HG03342 (cell line): Measurements from ENCODE around the gene TPM3.
A peak's percentile ranks its signal among the peaks of the same experiment; 100 is the strongest.
"Not testable (repeated sequence)": the region's sequence is repeated elsewhere in the genome, so short reads cannot be mapped to it uniquely, and the experiment has no call there.

Experiments used
- ATAC-seq: cut with Tn5 transposase; IDR thresholded peaks from one replicate; pipeline ENCODE4 v1.9.1; 2021; ENCODE audit warnings: mild to moderate bottlenecking, moderate library complexity; ENCODE audit not compliant: unreplicated experiment

Gene TPM3

DNA sequence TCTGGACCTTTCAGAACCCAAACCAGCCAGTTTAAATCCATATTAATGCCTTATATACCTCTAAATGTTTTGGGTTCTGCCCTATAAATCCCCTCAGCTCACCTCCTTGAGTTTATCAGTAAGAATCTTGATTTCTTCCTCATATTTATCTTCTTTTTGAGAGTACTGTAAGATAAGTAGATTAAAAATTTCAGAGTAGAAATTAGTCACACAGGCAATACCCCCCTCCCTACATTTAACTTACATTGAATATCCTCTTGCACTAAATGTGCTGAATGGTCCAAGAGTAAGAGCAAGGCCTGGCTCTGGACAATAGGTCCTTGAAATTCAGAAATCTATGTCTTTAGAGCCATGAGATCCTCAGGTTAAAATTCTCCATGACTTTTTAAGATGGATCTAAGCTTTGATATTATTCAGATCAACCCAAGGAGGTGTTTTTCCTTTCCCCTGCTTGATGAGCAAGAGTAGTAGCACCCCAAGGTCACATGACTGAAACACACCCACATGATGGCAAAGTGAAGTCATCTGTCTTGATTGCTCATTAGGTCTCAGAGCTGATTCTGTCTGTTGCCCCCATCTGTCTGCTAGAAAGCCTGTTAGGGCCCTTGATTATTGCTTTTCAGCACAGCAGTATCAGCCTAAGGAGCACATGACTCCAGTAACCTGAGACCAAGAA, 21.2 kb downstream of the TPM3 start:
- no peak for ATAC-seq

DNA sequence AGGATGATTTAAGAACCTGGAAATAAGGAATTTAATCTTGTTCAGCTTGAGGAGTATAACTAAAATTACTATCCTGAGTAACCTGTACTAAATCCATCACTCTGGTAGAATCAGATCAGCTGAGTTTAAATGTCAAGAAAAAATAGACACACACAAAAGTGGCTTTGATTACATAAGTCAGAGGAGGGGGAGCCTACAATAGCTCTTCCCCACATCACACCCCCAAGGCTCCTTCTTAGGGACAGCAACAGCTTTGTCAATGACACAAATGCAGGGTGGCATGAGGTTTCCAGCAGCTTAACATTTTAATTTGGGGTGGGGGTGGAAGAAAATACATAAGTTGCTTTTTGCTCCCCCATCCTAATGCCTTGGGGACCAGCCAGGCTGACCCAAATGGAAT, 24.4 kb downstream of the TPM3 start:
- no peak for ATAC-seq

DNA sequence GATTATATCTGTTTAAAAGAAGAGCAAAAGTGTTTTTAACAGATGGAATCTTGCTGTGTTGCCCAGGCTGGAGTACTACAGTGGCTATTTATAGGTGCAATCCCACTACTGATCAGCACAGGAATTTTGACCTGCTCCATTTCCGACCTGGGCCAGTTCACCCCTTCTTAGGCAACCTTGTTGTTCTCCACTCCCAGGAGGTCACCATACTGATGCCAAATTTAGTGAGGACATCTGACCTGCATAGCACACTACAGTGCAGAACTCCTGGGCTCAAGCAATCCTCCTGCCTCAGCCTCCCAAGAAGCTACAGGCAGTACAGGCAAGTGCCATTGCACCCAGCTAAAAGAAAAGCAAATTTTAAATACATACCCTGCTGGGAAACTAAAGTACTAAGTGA, 25.7 kb downstream of the TPM3 start:
- ATAC-seq = no peak

DNA sequence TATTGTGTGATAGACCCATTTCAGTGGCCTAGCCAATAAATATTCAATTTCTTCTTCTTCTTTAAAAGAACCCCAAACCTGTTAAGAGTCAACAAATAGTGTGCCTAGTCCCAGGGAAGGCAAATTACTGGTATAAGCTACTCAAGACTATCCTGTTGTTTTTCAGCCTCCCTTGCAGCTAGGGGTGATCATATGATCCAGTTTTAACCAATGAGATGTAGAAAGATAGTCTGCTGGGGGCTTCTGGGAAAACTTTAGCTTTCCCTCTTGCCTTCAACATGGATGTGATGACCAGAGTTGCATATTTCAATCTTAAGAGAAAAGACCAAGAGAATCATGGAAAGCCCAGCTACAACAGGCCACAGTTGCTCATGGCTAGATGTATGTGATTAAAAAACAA, 32.3 kb downstream of the TPM3 start:
- ATAC-seq = no peak

DNA sequence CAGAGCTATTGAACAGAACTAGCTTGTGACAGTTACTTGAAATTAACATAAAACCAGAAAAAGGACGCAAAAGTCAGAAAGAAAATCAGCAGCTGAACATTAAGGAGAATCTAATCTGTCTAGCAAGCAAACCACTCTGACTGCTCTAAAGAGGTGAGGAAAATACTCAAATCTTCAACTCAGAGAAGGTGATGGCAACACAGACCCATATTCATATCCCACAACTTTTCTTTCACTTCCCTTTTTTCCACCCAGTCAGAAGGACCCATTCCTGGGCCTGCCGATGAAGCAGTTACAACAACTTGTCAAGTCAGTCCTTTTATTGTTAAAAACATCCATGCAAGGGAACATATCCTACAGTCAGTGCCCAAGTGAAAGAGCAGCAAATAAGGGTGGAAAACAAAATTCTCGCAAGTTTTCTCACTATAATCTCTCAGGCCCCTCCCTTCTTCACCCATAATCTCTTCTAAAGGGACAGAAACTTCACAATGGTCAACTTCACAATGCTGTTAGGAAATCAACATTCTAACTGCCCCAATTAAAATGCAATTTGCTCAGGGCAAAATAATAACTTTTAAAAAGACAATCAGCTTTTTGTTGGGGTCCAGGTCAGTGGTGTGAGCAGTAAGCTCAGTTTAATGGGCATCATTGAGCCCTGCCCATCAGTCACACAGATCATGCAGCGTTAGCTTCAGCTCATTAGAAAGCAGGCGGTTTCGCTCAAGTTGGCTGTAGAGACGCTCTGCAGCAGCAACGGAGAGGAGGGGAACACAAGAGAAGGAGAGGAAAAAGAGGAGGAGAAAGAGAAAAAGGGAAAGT, 33.4 kb downstream of the TPM3 start:
- no peak for ATAC-seq

DNA sequence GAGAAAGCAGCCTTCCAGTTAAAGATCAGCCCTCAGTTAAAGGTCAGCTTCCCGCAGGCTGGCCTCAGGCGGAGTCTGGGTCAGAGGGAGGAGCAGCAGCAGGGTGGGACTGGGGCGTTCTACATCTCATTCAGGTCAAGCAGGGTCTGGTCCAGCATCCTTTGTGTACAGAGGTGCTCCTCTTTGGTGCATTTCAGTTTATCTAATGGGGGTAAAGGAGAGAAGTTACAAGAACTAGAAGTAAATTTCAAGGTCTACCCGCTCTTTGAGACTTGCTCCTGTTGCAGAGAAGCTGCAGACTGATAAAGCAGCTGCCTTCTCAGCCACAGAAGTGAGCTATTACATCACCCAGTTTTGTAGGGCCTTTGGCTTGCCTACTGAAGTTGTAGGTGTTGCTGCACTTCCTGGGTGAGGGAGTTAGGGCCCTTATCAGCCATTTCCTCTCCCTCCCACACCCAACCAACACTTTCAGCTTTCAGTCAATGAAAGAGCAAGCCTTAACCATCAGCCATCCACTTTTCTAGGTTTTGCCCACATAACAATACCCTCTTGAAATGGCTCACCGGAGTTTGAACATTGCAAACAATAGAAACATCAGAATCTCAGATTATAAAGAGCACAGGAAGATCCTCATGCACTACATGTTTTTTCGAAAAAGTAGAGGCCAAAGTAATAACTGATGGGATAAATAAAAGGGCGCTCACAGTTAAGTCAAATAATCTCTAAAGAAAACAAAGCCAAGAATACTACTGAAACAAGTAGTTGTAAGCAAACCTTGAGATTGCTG, 34.2 kb downstream of the TPM3 start:
- peak; percentile 68 for ATAC-seq

DNA sequence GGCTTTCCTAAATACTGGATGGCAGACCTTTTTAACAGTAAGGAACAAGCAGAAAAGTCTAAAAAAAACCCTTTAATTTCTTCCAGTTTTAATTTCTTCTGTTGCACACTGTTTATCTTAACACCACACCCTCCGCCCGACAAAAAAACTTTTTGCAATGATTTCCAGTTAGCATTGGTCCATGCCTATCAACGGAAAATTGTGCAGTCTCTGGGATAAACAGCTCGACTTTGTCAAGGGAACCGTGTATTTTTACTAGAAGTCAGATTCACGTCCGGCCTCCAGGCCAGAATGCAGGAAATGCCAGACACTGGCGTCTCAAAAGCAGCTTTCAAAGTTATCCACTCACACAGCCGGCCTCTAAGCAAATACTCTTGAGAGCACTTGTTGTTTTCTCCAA, 36.6 kb downstream of the TPM3 start:
- no peak for ATAC-seq

DNA sequence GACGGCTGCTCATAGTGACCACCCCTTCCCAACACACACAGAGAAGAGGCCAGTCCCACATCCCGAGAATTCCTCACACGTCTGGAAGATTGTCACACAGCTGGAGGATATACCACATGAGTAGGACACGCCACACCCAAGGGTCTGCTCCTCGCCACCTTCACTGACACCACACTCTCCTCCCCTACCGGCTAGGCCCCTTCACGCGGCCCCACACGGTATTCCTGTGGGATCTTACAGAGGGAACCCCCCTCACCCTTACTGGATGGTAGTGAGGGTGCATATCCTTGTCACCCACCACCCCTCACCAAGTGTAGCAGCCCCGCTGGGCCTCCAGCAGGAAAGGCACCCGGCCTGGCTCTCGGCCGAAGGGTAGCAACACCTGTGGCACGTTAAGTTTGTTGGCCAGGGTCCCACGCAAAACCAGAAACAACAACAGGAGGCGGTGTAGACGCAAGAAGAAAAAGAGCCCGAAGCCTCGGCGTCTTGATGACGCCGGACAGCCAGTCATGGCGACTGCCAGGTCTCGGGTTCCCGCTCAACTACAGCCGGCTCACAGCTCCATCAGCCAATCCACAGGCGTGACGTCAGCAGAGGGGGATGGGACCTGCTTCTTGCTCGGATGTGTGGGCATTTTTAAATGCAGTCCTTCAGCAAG, 37.2 kb downstream of the TPM3 start, which contains the start of gene NUP210L:
NUP210L (minus strand) TSS at position 540 of the 658 bp plus-strand sequence.
- ATAC-seq = no peak

DNA sequence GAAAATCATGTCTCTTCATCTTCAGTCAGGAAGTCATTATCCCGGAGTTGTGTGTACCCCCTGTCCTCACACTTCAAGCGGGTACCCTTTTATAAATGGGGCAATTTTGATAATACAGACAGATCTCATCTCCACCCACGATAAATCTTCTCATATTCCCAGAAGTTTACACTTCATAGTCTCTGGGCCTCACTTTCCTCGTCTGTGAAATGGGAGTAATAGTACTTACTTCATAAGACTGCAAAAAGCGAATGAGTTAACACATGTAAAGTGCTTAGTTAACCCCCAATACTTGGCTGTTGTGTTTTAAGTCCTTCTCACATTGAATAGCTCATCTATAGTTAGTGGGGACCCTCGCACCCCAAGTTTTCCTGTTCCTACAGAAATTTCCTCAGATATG, 37.8 kb downstream of the TPM3 start:
- ATAC-seq = no peak

DNA sequence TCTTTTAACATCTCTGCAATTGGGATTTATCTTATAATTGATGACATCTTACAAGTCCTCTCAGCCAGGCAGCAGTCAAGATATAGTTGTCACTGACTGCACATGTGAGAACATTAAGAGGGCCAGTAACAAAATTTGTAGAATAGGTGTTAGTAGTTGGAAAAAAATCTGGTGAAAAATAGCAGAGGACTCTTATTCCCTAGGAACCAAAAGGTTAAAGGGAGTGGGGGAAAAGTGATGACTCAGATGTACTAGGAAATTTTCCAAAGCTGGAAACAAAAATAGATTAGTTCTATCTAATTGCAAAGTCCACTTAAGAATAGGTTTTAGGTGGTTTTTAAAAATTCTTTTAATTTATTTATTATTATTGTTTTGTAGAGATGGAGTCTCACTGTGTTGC, 40.6 kb downstream of the TPM3 start:
- no peak for ATAC-seq

DNA sequence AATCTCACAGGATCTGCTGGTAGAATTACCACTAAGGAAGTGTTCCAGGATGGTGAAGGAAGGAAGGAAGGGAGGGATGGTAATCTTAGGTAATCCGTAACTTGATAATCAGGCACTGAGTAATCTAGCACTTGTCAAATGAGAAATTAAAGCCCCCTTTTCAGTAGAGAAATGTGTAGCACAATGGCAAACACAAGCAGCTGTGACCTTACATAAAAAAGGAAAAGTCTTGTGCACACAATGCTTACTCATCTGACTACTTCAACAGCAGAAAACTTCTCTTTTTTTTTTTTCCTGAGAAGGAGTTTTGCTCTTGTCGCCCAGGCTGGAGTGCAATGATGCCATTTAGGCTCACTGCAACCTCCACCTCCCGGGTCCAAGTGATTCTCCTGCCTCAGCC, 43.1 kb downstream of the TPM3 start:
- no peak for ATAC-seq

DNA sequence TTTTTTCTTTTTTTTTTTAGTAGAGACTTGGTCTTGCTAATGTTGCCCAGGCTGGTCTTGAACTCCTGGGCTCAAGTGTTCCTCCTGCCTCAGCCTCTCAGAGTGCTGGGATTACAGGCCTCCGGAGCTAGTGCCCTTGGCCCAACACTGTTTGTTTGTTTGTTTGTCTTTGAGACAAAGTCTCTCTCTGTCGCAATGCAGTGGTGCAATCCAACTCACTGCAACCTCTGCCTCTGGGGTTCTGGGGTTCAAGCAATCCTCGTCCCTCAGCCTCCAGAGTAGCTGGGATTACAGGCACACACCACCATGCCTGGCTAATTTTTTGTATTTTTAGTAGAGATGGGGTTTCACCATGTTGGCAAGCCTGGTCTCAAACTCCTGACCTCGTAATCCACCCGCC, 44.4 kb downstream of the TPM3 start:
- not testable (repeated sequence) for ATAC-seq

DNA sequence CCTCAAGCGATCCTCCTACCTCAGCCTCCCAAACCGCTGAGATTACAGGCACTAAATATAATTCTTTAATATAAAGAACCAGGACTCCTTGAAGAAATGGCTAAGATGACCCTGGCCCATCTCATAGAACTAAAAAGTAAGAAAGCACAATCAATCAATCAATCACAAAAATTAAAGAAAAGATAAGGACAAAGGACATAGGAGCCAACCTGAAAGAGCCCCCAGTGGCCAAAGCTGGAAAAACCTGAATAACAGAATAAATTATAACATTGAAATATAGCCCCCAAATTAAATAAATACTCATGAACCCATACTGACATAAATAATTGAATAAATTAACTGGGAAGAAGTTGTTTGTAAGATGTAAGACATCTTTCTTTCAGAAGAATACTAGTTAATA, 45.9 kb downstream of the TPM3 start:
- no peak for ATAC-seq

DNA sequence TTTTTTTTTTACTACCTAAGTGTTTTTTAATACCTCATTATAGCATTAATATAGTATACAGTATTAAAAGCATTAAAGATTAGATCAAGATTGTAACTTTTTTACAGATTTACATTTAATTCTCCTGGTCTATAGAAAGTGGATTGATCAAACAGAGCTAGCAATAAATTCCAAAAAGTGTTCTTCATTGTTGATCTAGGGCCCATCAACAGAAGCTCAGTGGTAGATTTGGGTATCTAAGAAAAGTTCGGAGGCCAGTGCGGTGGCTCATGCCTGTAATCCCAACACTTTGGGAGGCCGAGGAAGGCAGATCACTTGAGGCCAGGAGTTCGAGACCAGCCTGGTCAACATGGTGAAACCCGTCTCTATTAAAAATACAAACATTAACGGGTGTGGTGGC, 49.5 kb downstream of the TPM3 start:
- no peak for ATAC-seq

DNA sequence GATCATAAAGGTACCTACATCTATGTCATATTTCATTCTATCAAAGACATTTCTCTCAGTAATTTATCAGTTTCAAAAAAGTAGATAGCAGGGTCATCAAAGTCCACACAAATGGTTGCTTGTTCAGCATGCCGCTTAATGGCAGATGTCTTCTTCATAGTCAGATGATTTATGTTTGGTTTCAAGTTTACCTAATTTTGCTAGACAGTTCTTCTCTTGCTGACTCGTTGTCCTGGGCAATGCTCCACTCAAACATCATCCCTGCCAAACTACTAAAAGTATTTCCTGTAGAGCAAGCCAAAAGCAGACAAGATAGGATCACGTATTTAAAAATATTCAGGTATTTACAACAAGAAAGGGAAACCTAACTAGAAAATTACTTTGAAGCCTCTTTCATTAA, 50.7 kb downstream of the TPM3 start:
- ATAC-seq = no peak

DNA sequence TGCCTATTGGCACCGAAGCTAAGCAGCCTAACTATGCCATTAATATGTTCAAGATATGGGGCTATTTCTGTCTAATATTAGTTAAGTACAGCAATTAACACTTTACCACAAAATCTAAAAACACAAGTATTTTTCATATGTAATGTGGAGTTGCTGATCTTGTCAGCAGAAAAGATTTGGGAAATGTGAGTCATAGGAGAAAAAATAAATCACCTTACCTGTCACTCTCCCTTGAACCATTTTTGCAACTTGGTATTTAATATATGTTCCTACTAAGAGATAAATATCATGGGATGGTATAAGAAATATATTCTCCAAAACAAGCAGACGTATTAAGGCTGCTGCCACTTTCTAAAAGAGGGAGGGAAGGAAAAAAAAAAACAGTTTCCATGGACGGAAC, 54.0 kb downstream of the TPM3 start:
- ATAC-seq = no peak

DNA sequence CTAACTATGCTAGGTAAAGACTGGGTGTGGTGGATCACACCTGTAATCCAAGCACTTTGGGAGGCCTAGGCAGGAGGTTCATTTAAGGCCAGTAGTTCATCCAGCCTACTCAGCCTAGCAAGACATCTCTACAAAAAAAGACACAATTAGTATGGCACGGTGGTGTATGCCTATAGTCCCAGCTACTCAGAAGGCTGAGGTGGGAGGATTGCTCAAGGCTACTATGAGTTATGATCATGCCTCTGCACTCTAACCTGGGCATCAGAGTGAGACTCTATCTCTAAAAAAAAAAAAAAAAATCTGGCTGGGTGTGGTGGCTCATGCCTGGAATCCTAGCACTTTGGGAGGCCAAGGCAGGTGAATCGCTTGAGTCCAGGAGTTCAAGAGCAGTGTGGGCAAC, 58.6 kb downstream of the TPM3 start:
- no peak for ATAC-seq

DNA sequence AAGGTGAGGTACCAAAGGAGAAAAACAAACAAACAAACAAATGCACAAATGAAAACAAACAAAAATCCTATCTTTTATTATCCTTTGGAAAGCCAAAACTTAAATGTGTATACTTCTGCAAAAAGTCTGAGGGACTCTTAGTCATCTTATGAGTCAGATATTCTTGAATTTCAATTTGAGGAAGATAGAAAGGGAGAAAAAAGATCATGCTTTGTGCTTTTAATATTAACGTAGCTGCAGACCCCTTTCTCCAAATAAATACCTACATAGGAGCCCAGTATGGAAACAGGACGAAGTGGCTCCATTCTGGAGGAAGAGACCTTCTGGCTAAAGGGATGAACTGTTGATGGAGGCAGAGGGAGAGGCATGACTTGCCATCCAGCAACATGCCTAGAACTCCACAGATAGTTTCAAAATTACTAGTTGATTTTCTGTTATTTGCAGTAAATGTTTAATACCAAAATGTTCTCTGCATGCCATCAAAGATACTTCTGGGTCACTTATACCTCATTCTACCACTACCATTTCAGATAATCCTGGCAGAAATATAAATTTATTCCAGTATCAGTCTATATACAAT, 62.4 kb downstream of the TPM3 start:
- no peak for ATAC-seq

DNA sequence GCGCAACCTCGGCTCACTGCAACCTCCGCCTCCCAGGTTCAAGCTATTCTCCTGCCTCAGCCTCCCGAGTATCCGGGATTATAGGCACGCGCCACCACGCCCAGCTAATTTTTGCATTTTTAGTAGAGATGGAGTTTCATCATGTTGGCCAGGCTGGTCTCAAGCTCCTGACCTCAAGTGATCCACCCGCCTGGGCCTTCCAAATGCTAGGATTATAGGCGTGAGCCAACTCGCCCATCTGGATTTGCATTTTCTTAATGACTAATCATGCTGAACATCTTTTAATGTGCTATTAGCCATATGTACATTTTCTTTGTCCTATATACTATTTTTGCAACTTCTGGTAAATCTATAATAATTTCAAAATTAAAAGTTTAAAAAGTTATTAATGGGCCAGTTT, 68.7 kb downstream of the TPM3 start:
- not testable (repeated sequence) for ATAC-seq

DNA sequence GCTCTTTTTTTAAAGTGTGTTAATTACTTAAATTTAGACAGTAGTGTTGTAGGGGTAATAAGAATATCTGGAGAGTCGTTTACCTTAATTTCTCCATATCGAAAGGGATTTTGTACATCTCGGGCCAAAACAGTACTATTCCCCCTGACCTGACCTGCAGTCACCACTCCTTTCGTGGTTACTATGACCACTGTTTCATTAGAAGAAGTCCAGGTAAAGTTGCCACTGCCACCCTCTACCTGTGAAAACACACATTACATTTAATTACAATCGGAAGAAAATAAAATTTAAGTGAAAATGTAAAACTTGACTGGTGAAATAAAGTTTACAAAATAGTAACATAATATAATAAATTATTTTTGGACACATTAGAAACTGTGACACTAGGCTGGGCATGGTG, 74.3 kb downstream of the TPM3 start:
- no peak for ATAC-seq

DNA sequence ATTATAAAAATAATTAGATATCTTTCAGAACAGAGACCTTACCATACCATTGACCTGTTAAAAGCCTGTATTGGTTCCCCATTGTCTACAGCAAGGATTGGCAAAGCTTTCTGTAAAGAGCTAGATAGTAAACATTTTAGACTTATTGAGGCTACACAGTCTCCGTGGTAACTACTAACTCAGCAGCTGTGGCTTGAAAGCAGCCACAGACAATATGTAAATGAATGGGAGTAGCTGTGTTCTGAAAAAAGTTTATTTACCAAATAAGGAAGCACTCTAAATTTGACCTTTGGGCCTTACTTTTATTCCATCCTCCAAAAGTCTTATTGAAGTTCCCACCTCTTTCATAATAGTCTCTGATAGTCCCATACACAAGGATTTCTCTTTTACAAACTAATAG, 76.7 kb downstream of the TPM3 start:
- no peak for ATAC-seq
